IMR-90 (cell line): Measurements from ENCODE around the gene FBXW2. TPM values are rescaled to one million over a fixed set of nuclear protein-coding genes. Genes with fewer than 3 reads are reported as not detected.

Experiments
- ATAC-seq: fragments of 200-7000 bp; cut with Tn5 transposase; 2 replicates; pipeline ENCODE4 v1.9.1; 2020; ENCODE audit warnings: low read depth, mild to moderate bottlenecking, moderate library complexity
- BruUV-seq: library from RNA; stranded (reverse); fragments of 400-500 nt; replicated peaks from 2 replicates; lab custom pipeline; 2021; lab: Mats Ljungman, UMichigan
- CTCF ChIA-PET: fragments of 300-600 bp; formaldehyde crosslinking; extraction: SDS; loops from one replicate; lab custom pipeline; 2021; ENCODE audit warnings: antibody characterized with exemption; lab: Yijun Ruan, JAX
- POLR2A ChIA-PET: fragments of 300-600 bp; sonication (Branson Sonifier 250); formaldehyde crosslinking; loops from one replicate; lab custom pipeline; 2022; ENCODE audit warnings: antibody characterized with exemption; ENCODE audit not compliant: unreplicated experiment; lab: Charles Lee
- DNase-seq: peaks from one replicate; pipeline ENCODE4 v3.0.0; 2013
- H2AFZ ChIP-seq: replicated peaks from 2 replicates; pipeline ENCODE3; 2013; ENCODE audit warnings: low read length, mild to moderate bottlenecking; ENCODE audit not compliant: poor library complexity
- H2AK5ac ChIP-seq: 2 replicates; pipeline ENCODE4 v1.6.1; 2013; ENCODE audit warnings: low read depth, low read length, inconsistent platforms
- H2AK9ac ChIP-seq: replicated peaks from 2 replicates; pipeline ENCODE3; 2013; ENCODE audit warnings: mild to moderate bottlenecking, low read depth, low read length, moderate library complexity; ENCODE audit not compliant: poor library complexity
- H2BK120ac ChIP-seq: 2 replicates; pipeline ENCODE4 v1.6.1; 2013; ENCODE audit warnings: low read depth, low read length, inconsistent platforms
- H2BK15ac ChIP-seq: 3 replicates; pipeline ENCODE4 v1.6.1; 2013; ENCODE audit warnings: low read depth, low read length, inconsistent platforms
- H2BK20ac ChIP-seq: 2 replicates; pipeline ENCODE4 v1.6.1; 2013; ENCODE audit warnings: low read depth, mild to moderate bottlenecking, inconsistent platforms, low read length, moderate library complexity
- H2BK5ac ChIP-seq: 2 replicates; pipeline ENCODE4 v1.6.1; 2013; ENCODE audit warnings: mild to moderate bottlenecking, low read depth, low read length, inconsistent platforms; ENCODE audit not compliant: poor library complexity, severe bottlenecking
- H3K14ac ChIP-seq: replicated peaks from 2 replicates; pipeline ENCODE4 v1.6.1; 2013; ENCODE audit warnings: low read depth, low read length, inconsistent platforms
- H3K18ac ChIP-seq: 2 replicates; pipeline ENCODE4 v1.6.1; 2013; ENCODE audit warnings: low read depth, low read length, control low read depth
- H3K23ac ChIP-seq: 2 replicates; pipeline ENCODE4 v1.6.1; 2013; ENCODE audit warnings: low read depth, low read length, inconsistent platforms
- H3K27ac ChIP-seq: 2 replicates; pipeline ENCODE4 v1.5.1; 2013; ENCODE audit warnings: mild to moderate bottlenecking, control low read depth, low read length; ENCODE audit not compliant: insufficient read depth
- H3K27me3 ChIP-seq: 2 replicates; pipeline ENCODE4 v1.6.1; 2013; ENCODE audit warnings: low read length; ENCODE audit not compliant: control insufficient read depth, insufficient read depth
- H3K36me3 ChIP-seq: 2 replicates; pipeline ENCODE4 v1.6.1; 2013; ENCODE audit warnings: low read length, mixed read lengths; ENCODE audit not compliant: control insufficient read depth, insufficient read depth
- H3K4ac ChIP-seq: 2 replicates; pipeline ENCODE4 v1.6.1; 2013; ENCODE audit warnings: low read depth, low read length, inconsistent platforms
- H3K4me1 ChIP-seq: 2 replicates; pipeline ENCODE4 v1.6.1; 2013; ENCODE audit warnings: low read length, mixed read lengths; ENCODE audit not compliant: control insufficient read depth, insufficient read depth
- H3K4me2 ChIP-seq: 2 replicates; pipeline ENCODE4 v1.6.1; 2013; ENCODE audit warnings: low read depth, mild to moderate bottlenecking, control low read depth, low read length, moderate library complexity
- H3K4me3 ChIP-seq: 2 replicates; pipeline ENCODE4 v1.5.1; 2013; ENCODE audit warnings: low read depth, mild to moderate bottlenecking, control low read depth, low read length, moderate library complexity; ENCODE audit not compliant: insufficient read depth
- H3K56ac ChIP-seq: 2 replicates; pipeline ENCODE4 v1.6.1; 2013; ENCODE audit warnings: low read length, inconsistent platforms; ENCODE audit not compliant: insufficient read depth; ENCODE audit errors: extremely low read depth
- H3K79me1 ChIP-seq, 2 experiments: 2 replicates each; pipeline ENCODE4 v1.6.1; 2013; ENCODE audit warnings: low read length in 2 of 2, inconsistent platforms in 1 of 2, low read depth in 1 of 2
- H3K9ac ChIP-seq: 2 replicates; pipeline ENCODE4 v1.6.1; 2013; ENCODE audit warnings: low read depth, low read length, control low read depth
- H3K9me1 ChIP-seq: 2 replicates; pipeline ENCODE4 v1.6.1; 2013; ENCODE audit warnings: low read length, inconsistent platforms; ENCODE audit not compliant: insufficient read depth
- H3K9me3 ChIP-seq: 2 replicates; pipeline ENCODE4 v1.6.1; 2013; ENCODE audit warnings: low read length; ENCODE audit not compliant: control insufficient read depth, insufficient read depth
- H4K20me1 ChIP-seq: 2 replicates; pipeline ENCODE4 v1.6.1; 2013; ENCODE audit warnings: low read length, inconsistent platforms; ENCODE audit not compliant: insufficient read depth
- H4K5ac ChIP-seq: 2 replicates; pipeline ENCODE4 v1.6.1; 2013; ENCODE audit warnings: mild to moderate bottlenecking, low read depth, low read length, control low read depth
- H4K8ac ChIP-seq, 2 experiments: 2 replicates each; pipeline ENCODE4 v1.6.1; 2013; ENCODE audit warnings: low read depth in 2 of 2, low read length in 2 of 2, control low read depth in 1 of 2, inconsistent platforms in 1 of 2
- H4K91ac ChIP-seq: 2 replicates; pipeline ENCODE4 v1.6.1; 2013; ENCODE audit warnings: low read depth, low read length, inconsistent platforms; ENCODE audit not compliant: insufficient read depth
- BHLHE40 ChIP-seq: fragments of 150-350 bp; IDR thresholded peaks from 2 replicates; pipeline ENCODE4 v1.6.1; 2016; ENCODE audit warnings: mild to moderate bottlenecking, low read depth, low read length
- CEBPB ChIP-seq: IDR thresholded peaks from 2 replicates; pipeline ENCODE4 v1.6.1; 2012; ENCODE audit warnings: low read depth, low read length, improper control_type of control experiment
- CHD1 ChIP-seq: IDR thresholded peaks from 2 replicates; pipeline ENCODE4 v1.6.1; 2012; ENCODE audit warnings: low read depth, low read length, improper control_type of control experiment
- FOS ChIP-seq: fragments of 150-350 bp; IDR thresholded peaks from 2 replicates; pipeline ENCODE4 v1.6.1; 2016; ENCODE audit warnings: low read depth, low read length
- MAFK ChIP-seq: IDR thresholded peaks from 2 replicates; pipeline ENCODE4 v1.6.1; 2012; ENCODE audit warnings: low read depth, low read length, improper control_type of control experiment
- MAZ ChIP-seq: IDR thresholded peaks from 2 replicates; pipeline ENCODE4 v1.6.1; 2012; ENCODE audit warnings: low read depth, mild to moderate bottlenecking, low read length, improper control_type of control experiment, moderate library complexity, borderline replicate concordance
- MXI1 ChIP-seq: IDR thresholded peaks from 2 replicates; pipeline ENCODE4 v1.6.1; 2012; ENCODE audit warnings: low read depth, mild to moderate bottlenecking, low read length, moderate library complexity, borderline replicate concordance
- NFE2L2 ChIP-seq: fragments of 150-350 bp; IDR thresholded peaks from 2 replicates; pipeline ENCODE4 v1.6.1; 2016; ENCODE audit warnings: low read depth, mild to moderate bottlenecking, low read length
- POLR2A ChIP-seq: IDR thresholded peaks from 2 replicates; pipeline ENCODE4 v1.6.1; 2012; ENCODE audit warnings: mild to moderate bottlenecking, low read depth, low read length
- RAD21 ChIP-seq: IDR thresholded peaks from 2 replicates; pipeline ENCODE4 v1.6.1; 2012; ENCODE audit warnings: low read length, improper control_type of control experiment
- RCOR1 ChIP-seq: IDR thresholded peaks from 2 replicates; pipeline ENCODE4 v1.6.1; 2012; ENCODE audit warnings: mild to moderate bottlenecking, low read length, improper control_type of control experiment; ENCODE audit not compliant: insufficient replicate concordance
- RFX5 ChIP-seq: IDR thresholded peaks from 2 replicates; pipeline ENCODE4 v1.8.0; 2012; ENCODE audit warnings: low read depth, mild to moderate bottlenecking, low read length, moderate library complexity
- SMC3 ChIP-seq: fragments of 150-350 bp; IDR thresholded peaks from 2 replicates; pipeline ENCODE4 v1.6.1; 2016; ENCODE audit warnings: low read depth, mild to moderate bottlenecking, antibody characterized with exemption, low read length, moderate library complexity
- WGBS, 2 experiments: methylation state at CpG; one replicate each; pipeline versions ENCODE4 v1.1.5 to v1.1.7; 2013; ENCODE audit warnings: missing lambda C conversion rate in 2 of 2; ENCODE audit not compliant: insufficient read length in 1 of 2; ENCODE audit errors: extremely low coverage in 2 of 2; 5-methylcytosine and 5-hydroxymethylcytosine counted together
- dilution Hi-C: fragments of 300-500 bp; cut with HindIII; formaldehyde crosslinking; loops from one replicate; pipeline ENCODE4 v1.14.3; 2018; ENCODE audit warnings: low sequenced_read_pairs; ENCODE audit not compliant: unreplicated experiment
- in situ Hi-C: fragments of 300-500 bp; cut with MboI; formaldehyde crosslinking; loops from 3 replicates; pipeline ENCODE4 v1.14.3; 2019; ENCODE audit warnings: low sequenced_read_pairs, inconsistent platforms, mixed read lengths
- intact Hi-C: fragments of 100-400 bp; cut with micrococcal nuclease; formaldehyde crosslinking; loops from 2 replicates; pipeline ENCODE4 v1.10.0; 2022
- polyA plus RNA-seq, 3 experiments: library from polyadenylated mRNA; depleted of rRNA; stranded (reverse); fragments of >200 nt; gene quantifications; 2 replicates each; pipeline ENCODE4 v1.2.3, GENCODE V29; 2012; ENCODE audit warnings: low replicate concordance in 1 of 3
- total RNA-seq: library from RNA; depleted of rRNA; stranded (reverse); fragments of >200 nt; gene quantifications from 2 replicates; pipeline ENCODE4 v1.2.3, GENCODE V29; 2012
- TF ChIP-seq, protein P1 (sequence below): conservative IDR thresholded peaks from 2 replicates; pipeline ENCODE4 v1.5.1; 2012; ENCODE audit warnings: mild to moderate bottlenecking, low read depth, low read length, improper control_type of control experiment
- TF ChIP-seq, protein P2 (sequence below): fragments of 150-350 bp; IDR thresholded peaks from 2 replicates; pipeline ENCODE4 v1.6.1; 2017; ENCODE audit warnings: mild to moderate bottlenecking, antibody characterized with exemption, low read length, low read depth
- TF ChIP-seq, protein P3 (sequence below): fragments of 150-350 bp; IDR thresholded peaks from 2 replicates; pipeline ENCODE4 v1.6.1; 2016; ENCODE audit warnings: low read depth, mild to moderate bottlenecking, low read length, moderate library complexity, borderline replicate concordance

Gene FBXW2
- total and polyA plus RNA-seq, 2 of the 4 experiments (the other 2 are of a cell fraction) = 27.1 to 43.5 TPM

DNA sequence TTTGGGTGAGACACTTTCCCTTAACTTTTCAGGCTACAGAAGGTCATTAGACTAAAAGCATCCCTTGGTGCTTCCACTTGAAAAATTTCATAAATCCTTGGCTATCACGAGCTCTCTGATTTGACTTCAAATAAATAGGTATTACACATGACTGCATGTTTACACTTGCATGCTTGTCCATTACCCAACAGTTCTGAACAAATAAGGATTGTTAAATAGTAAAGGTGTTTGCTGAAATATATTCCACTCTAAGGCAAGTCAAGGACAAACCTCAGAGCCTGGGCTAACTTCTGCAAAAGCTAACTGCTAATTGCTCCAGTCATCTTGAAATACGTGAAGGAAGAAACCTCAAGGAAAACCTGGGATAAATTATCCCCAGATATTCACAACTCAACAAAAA lies 14.5 kb downstream of the FBXW2 start:
- H2AFZ ChIP-seq = no peak overlapping the region
- no peak overlapping the region for H2AK5ac ChIP-seq
- in situ Hi-C loops (no loop called here), dilution Hi-C loops (no loop called here), intact Hi-C loops (no loop called here)
- no peak overlapping the region for H3K14ac ChIP-seq
- H3K4ac ChIP-seq = no peak overlapping the region
- ChIA-PET POLR2A (no interaction called here), CTCF (interaction anchor here (2.1 kb wide), 1 partner anchor 12 kb away, joined by 7 read pairs; no protein-coding TSS in a partner anchor)
- no CpG with 5 or more reads among the region's 2 CpGs for WGBS, 2 experiments
- H3K79me1 ChIP-seq = peaks cover 40 to 50% of the 10 kb centered on the region in 2 experiments
- BruUV-seq = no TSS peak
- H4K91ac ChIP-seq = no peak overlapping the region
- no peak overlapping the region for H2BK5ac ChIP-seq
- H4K5ac ChIP-seq = no peak overlapping the region
- no peak overlapping the region for H2BK15ac ChIP-seq
- no peak overlapping the region for H3K23ac ChIP-seq
- H3K56ac ChIP-seq = no peak overlapping the region
- no peak overlapping the region for H3K4me3 ChIP-seq
- no peaks in the 10 kb centered on the region for H3K27me3 ChIP-seq
- peaks cover 14% of the 10 kb centered on the region for H3K36me3 ChIP-seq
- H3K18ac ChIP-seq = no peak overlapping the region
- no peak overlapping the region for H3K27ac ChIP-seq
- no peak overlapping the region for H3K9ac ChIP-seq
- no peak for DNase-seq
- no peaks in the 10 kb centered on the region for H3K9me3 ChIP-seq
- H3K4me2 ChIP-seq = no peak overlapping the region
- peaks cover 5% of the 10 kb centered on the region; the same call in 1 of the 2 replicates for H4K20me1 ChIP-seq
- TF ChIP-seq NFE2L2 (no peak), CHD1 (no peak), FOS (no peak), BHLHE40 (no peak), MAZ (no peak), POLR2A (no peak), RFX5 (no peak), SMC3 (no peak), RAD21 (no peak), MAFK (no peak), RCOR1 (no peak), MXI1 (no peak), CEBPB (no peak)
- TF ChIP-seq, protein P1, sequence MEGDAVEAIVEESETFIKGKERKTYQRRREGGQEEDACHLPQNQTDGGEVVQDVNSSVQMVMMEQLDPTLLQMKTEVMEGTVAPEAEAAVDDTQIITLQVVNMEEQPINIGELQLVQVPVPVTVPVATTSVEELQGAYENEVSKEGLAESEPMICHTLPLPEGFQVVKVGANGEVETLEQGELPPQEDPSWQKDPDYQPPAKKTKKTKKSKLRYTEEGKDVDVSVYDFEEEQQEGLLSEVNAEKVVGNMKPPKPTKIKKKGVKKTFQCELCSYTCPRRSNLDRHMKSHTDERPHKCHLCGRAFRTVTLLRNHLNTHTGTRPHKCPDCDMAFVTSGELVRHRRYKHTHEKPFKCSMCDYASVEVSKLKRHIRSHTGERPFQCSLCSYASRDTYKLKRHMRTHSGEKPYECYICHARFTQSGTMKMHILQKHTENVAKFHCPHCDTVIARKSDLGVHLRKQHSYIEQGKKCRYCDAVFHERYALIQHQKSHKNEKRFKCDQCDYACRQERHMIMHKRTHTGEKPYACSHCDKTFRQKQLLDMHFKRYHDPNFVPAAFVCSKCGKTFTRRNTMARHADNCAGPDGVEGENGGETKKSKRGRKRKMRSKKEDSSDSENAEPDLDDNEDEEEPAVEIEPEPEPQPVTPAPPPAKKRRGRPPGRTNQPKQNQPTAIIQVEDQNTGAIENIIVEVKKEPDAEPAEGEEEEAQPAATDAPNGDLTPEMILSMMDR = no peak
- TF ChIP-seq, protein P2, sequence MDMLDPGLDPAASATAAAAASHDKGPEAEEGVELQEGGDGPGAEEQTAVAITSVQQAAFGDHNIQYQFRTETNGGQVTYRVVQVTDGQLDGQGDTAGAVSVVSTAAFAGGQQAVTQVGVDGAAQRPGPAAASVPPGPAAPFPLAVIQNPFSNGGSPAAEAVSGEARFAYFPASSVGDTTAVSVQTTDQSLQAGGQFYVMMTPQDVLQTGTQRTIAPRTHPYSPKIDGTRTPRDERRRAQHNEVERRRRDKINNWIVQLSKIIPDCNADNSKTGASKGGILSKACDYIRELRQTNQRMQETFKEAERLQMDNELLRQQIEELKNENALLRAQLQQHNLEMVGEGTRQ = no peak
- TF ChIP-seq, protein P3, sequence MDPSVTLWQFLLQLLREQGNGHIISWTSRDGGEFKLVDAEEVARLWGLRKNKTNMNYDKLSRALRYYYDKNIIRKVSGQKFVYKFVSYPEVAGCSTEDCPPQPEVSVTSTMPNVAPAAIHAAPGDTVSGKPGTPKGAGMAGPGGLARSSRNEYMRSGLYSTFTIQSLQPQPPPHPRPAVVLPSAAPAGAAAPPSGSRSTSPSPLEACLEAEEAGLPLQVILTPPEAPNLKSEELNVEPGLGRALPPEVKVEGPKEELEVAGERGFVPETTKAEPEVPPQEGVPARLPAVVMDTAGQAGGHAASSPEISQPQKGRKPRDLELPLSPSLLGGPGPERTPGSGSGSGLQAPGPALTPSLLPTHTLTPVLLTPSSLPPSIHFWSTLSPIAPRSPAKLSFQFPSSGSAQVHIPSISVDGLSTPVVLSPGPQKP = no peak
- no peak overlapping the region for H2AK9ac ChIP-seq
- H4K8ac ChIP-seq = no peak overlapping the region
- H2BK120ac ChIP-seq = no peak overlapping the region
- ATAC-seq = no peak
- H3K4me1 ChIP-seq = no peaks in the 10 kb centered on the region
- peaks cover 6% of the 10 kb centered on the region for H3K9me1 ChIP-seq
- H2BK20ac ChIP-seq = no peak overlapping the region
